Liver (tissue), 9 donors: ENCODE measurements around the gene BANP. TPM values are rescaled to one million over a fixed set of nuclear protein-coding genes. Genes with fewer than 3 reads are reported as not detected.

ENCODE experiments used
- DNase-seq: peaks from one replicate; pipeline ENCODE4 v3.0.0-alpha.2; 2017; ENCODE audit warnings: low spot score
- H3K27ac ChIP-seq, 2 donors: one replicate each; pipeline ENCODE4 v1.7.0; 2013; ENCODE audit warnings: inconsistent platforms in 2 of 2, low read length in 2 of 2, control low read depth in 1 of 2, low read depth in 1 of 2, mild to moderate bottlenecking in 1 of 2
- H3K27me3 ChIP-seq, 4 donors: one replicate each; pipeline versions ENCODE4 v1.6.1 to v1.7.0; 2013; ENCODE audit warnings: low read length in 3 of 4, inconsistent platforms in 1 of 4, mild to moderate bottlenecking in 1 of 4, moderate library complexity in 1 of 4; ENCODE audit not compliant: control insufficient read depth in 4 of 4, insufficient read depth in 4 of 4
- H3K36me3 ChIP-seq, 4 donors: one replicate each; pipeline versions ENCODE4 v1.6.1 to v1.7.0; 2013; ENCODE audit warnings: low read length in 3 of 4, mild to moderate bottlenecking in 3 of 4, low read depth in 1 of 4, moderate library complexity in 1 of 4; ENCODE audit not compliant: control insufficient read depth in 4 of 4, insufficient read depth in 3 of 4
- H3K4me1 ChIP-seq, 4 donors: one replicate each; pipeline versions ENCODE4 v1.6.1 to v1.7.0; 2013; ENCODE audit warnings: low read length in 3 of 4, mild to moderate bottlenecking in 3 of 4, moderate library complexity in 1 of 4; ENCODE audit not compliant: control insufficient read depth in 4 of 4, insufficient read depth in 4 of 4
- H3K4me3 ChIP-seq, 3 donors: one replicate each; pipeline versions ENCODE4 v1.6.1 to v1.7.0; 2013; ENCODE audit warnings: low read length in 3 of 3, control low read depth in 1 of 3, low read depth in 1 of 3, mild to moderate bottlenecking in 1 of 3
- H3K9ac ChIP-seq, 2 donors: one replicate each; pipeline ENCODE4 v1.7.0; 2013; ENCODE audit warnings: low read length in 2 of 2, mild to moderate bottlenecking in 2 of 2, moderate library complexity in 2 of 2, control low read depth in 1 of 2, low read depth in 1 of 2
- H3K9me3 ChIP-seq, 4 donors: one replicate each; pipeline versions ENCODE4 v1.6.1 to v1.7.0; 2013; ENCODE audit warnings: low read length in 3 of 4; ENCODE audit not compliant: control insufficient read depth in 4 of 4
- ATF3 ChIP-seq: IDR thresholded peaks from 2 replicates; pipeline ENCODE4 v1.6.1; 2016; ENCODE audit warnings: antibody characterized with exemption
- EGR1 ChIP-seq, 2 donors: IDR thresholded peaks; 2 replicates each; pipeline ENCODE4 v1.6.1; 2016 to 2018; ENCODE audit warnings: antibody characterized with exemption in 2 of 2, low read depth in 2 of 2
- GABPA ChIP-seq, 2 donors: IDR thresholded peaks in 1 of 2; conservative IDR thresholded peaks in 1 of 2; 2 replicates each; pipeline ENCODE4 v1.6.1; 2016; ENCODE audit warnings: antibody characterized with exemption in 2 of 2, mild to moderate bottlenecking in 1 of 2, moderate library complexity in 1 of 2
- HNF4A ChIP-seq, 2 donors: conservative IDR thresholded peaks; 2 replicates each; pipeline ENCODE4 v1.6.1; 2016; ENCODE audit warnings: antibody characterized with exemption in 2 of 2, mild to moderate bottlenecking in 2 of 2
- JUND ChIP-seq, 2 donors: IDR thresholded peaks; 2 replicates each; pipeline ENCODE4 v1.6.1; 2016; ENCODE audit warnings: antibody characterized with exemption in 2 of 2
- MAX ChIP-seq: IDR thresholded peaks from 2 replicates; pipeline ENCODE4 v1.6.1; 2016; ENCODE audit warnings: antibody characterized with exemption
- RAD21 ChIP-seq, 2 donors: IDR thresholded peaks; 2 replicates each; pipeline ENCODE4 v1.6.1; 2016; ENCODE audit warnings: antibody characterized with exemption in 2 of 2, mild to moderate bottlenecking in 2 of 2
- REST ChIP-seq: IDR thresholded peaks from 2 replicates; pipeline ENCODE4 v1.6.1; 2016; ENCODE audit warnings: antibody characterized with exemption, mild to moderate bottlenecking
- RXRA ChIP-seq, 2 donors: IDR thresholded peaks; 2 replicates each; pipeline ENCODE4 v1.6.1; 2017 to 2018; ENCODE audit warnings: antibody characterized with exemption in 2 of 2, mild to moderate bottlenecking in 1 of 2
- SP1 ChIP-seq: IDR thresholded peaks from 2 replicates; pipeline ENCODE4 v1.6.1; 2018; ENCODE audit warnings: antibody characterized with exemption, mild to moderate bottlenecking
- ZBTB33 ChIP-seq: IDR thresholded peaks from 2 replicates; pipeline ENCODE4 v1.6.1; 2016; ENCODE audit warnings: antibody characterized with exemption
- WGBS: extraction: QIAGEN DNeasy Blood & Tissue Kit; methylation state at CpG from one replicate; pipeline ENCODE4 v1.1.7; 2013; 5-methylcytosine and 5-hydroxymethylcytosine counted together
- polyA plus RNA-seq, 2 donors: library from polyadenylated mRNA; stranded (reverse) in 1 of 2; unstranded in 1 of 2; fragments of 200-250 nt in 1 of 2; fragments of >200 nt in 1 of 2; fragmentation: Nextera tagmentation in 1 of 2; extraction: Ambion mirVana in 1 of 2; gene quantifications; one replicate each; pipeline versions ENCODE4 v1.2.1 to v1.2.3, GENCODE V29; 2013 to 2015
- total RNA-seq, 2 donors: library from RNA; depleted of rRNA; stranded (reverse); fragments of >200 nt; gene quantifications; one replicate each; pipeline ENCODE4 v1.2.3, GENCODE V29; 2014
- donor health status: healthy.
- donor health status: healthy.
- donor health status: healthy.
- donor health status: healthy.
- donor health status: healthy.

BANP gene
- total and polyA plus RNA-seq, 4 donors, result 4.9 to 20.7 (median 13.7) TPM

GRCh38 chr16:88005181-88005581 lies 53.9 kb downstream of the BANP start:
- Histone ChIP-seq H3K4me3 (no peak overlapping the region), H3K27ac (no peak overlapping the region), H3K9me3 (no peaks in the 10 kb centered on the region), H3K4me1 (no peaks in the 10 kb centered on the region), H3K36me3 (peaks cover 0 to 36% (median 22%) of the 10 kb centered on the region in 4 donors), H3K27me3 (no peaks in the 10 kb centered on the region), H3K9ac (no peak overlapping the region)
- 88% methylated on average over 9 of the region's 9 CpGs for WGBS
- no peak for TF ChIP-seq ZBTB33
- no peak for DNase-seq

DNA sequence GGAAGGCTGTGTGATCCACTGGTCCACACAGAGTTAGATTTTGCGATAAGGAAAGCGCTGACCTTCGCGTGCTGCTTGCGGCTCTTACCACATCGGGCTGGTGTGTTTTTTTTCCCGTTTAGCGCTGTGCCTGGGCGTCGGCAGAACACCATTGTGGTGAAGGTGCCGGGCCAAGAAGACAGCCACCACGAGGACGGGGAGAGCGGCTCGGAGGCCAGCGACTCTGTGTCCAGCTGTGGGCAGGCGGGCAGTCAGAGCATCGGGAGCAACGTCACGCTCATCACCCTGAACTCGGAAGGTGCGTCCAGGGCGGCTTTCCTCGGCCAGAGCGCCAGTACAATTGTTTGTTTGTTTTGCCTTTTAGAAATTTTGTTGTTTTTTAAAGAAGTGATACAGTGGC lies 54.7 kb downstream of the BANP start:
- peaks cover 0 to 44% (median 27%) of the 10 kb centered on the region in 4 donors for H3K36me3 ChIP-seq
- H3K9ac ChIP-seq, result no peak overlapping the region
- H3K27me3 ChIP-seq, result no peaks in the 10 kb centered on the region
- 94% methylated on average over 25 of the region's 25 CpGs for WGBS
- DNase-seq, result no peak
- no peak overlapping the region for H3K4me3 ChIP-seq
- no peaks in the 10 kb centered on the region for H3K9me3 ChIP-seq
- no peak for TF ChIP-seq GABPA (IDR thresholded peaks at IDR 0.05 in 1 of 2, conservative IDR thresholded peaks at IDR 0.05 in 1 of 2)
- TF ChIP-seq HNF4A (conservative IDR thresholded peaks at IDR 0.05), result no peak
- no peak for TF ChIP-seq REST
- no peak for TF ChIP-seq ATF3
- TF ChIP-seq RXRA (IDR thresholded peaks at IDR 0.05), result no peak
- no peak for TF ChIP-seq MAX
- TF ChIP-seq RAD21 (IDR thresholded peaks at IDR 0.05), result no peak
- no peak for TF ChIP-seq JUND (IDR thresholded peaks at IDR 0.05)
- TF ChIP-seq SP1, result no peak
- no peak for TF ChIP-seq EGR1 (IDR thresholded peaks at IDR 0.05; ENCODE audit: low read depth in 2 of 2)
- TF ChIP-seq ZBTB33, result no peak
- H3K4me1 ChIP-seq, result no peaks in the 10 kb centered on the region
- H3K27ac ChIP-seq, result no peak overlapping the region
